ENCODE measurements around the gene COQ9.
A peak's percentile ranks its signal among the peaks of the same experiment; 100 is the strongest.

The COQ9 gene

GRCh38 chr16:57502048-57502775 is 54.9 kb downstream of the COQ9 start:
- POLR2A ChIA-PET: interaction anchor here (0.7 kb wide), 1 partner anchor 10 kb away, joined by 5 read pairs; no protein-coding TSS in a partner anchor
- TF ChIP-seq SP7 (tag by site-specific recombination; IDR thresholded peaks at IDR 0.05) (no peak), ZFP37 (tag by site-specific recombination; IDR thresholded peaks at IDR 0.05) (no peak), ZNF792 (tag by site-specific recombination; IDR thresholded peaks at IDR 0.05) (no peak), ZNF488 (tag by site-specific recombination; IDR thresholded peaks at IDR 0.05) (no peak), KLF17 (tag by site-specific recombination; IDR thresholded peaks at IDR 0.05) (no peak), ZBTB20 (tag by site-specific recombination; IDR thresholded peaks at IDR 0.05) (no peak), ZNF423 (tag by site-specific recombination; IDR thresholded peaks at IDR 0.05) (no peak), ZNF112 (tag by site-specific recombination; IDR thresholded peaks at IDR 0.05) (no peak), ZSCAN30 (tag by site-specific recombination; IDR thresholded peaks at IDR 0.05) (no peak), ZNF138 (tag by site-specific recombination; IDR thresholded peaks at IDR 0.05; ENCODE audit: borderline replicate concordance) (no peak), ZNF10 (tag by site-specific recombination; IDR thresholded peaks at IDR 0.05) (no peak), ZFHX2 (tag by site-specific recombination; conservative IDR thresholded peaks at IDR 0.05) (no peak), YY2 (tag by site-specific recombination; IDR thresholded peaks at IDR 0.05) (no peak), ZNF394 (tag by site-specific recombination; IDR thresholded peaks at IDR 0.05; ENCODE audit: borderline replicate concordance) (no peak), ZNF416 (tag by site-specific recombination; IDR thresholded peaks at IDR 0.05) (no peak), ZNF777 (tag by site-specific recombination; IDR thresholded peaks at IDR 0.05; ENCODE audit: borderline replicate concordance) (no peak)
- H3K9me3 ChIP-seq (ENCODE audit: control insufficient read depth, insufficient read depth, low read depth, low read length): no peaks in the 10 kb centered on the region
- no peak overlapping the region for H3K4me3 ChIP-seq (ENCODE audit: low read depth, low read length)
- H3K36me3 ChIP-seq (ENCODE audit: control insufficient read depth in 2 of 2, insufficient read depth in 1 of 2, low read length in 2 of 2): no peaks in the 10 kb centered on the region
- H3K27ac ChIP-seq (ENCODE audit: extremely low read depth, low read depth, low read length): no peak overlapping the region
- CTCF ChIA-PET: no interaction called here
- H3K4me1 ChIP-seq (ENCODE audit: control insufficient read depth, insufficient read depth, low read length): no peaks in the 10 kb centered on the region

GRCh38 chr16:57503366-57503765 is 56.1 kb downstream of the COQ9 start:
- CTCF ChIA-PET: no interaction called here
- H3K4me1 ChIP-seq (ENCODE audit: control insufficient read depth, insufficient read depth, low read length): no peaks in the 10 kb centered on the region
- H3K4me3 ChIP-seq (ENCODE audit: low read depth, low read length): no peak overlapping the region
- no peaks in the 10 kb centered on the region for H3K9me3 ChIP-seq (ENCODE audit: control insufficient read depth, insufficient read depth, low read depth, low read length)
- TF ChIP-seq ZIC2 (tag by site-specific recombination; IDR thresholded peaks at IDR 0.05) (0 out of 2 replicates have a peak, but pooled peaks have one; percentile 25), ZNF16 (tag by site-specific recombination; IDR thresholded peaks at IDR 0.05; ENCODE audit: low read depth) (no peak)
- POLR2A ChIA-PET: no interaction called here
- H3K27ac ChIP-seq (ENCODE audit: extremely low read depth, low read depth, low read length): no peak overlapping the region
- H3K36me3 ChIP-seq (ENCODE audit: control insufficient read depth in 2 of 2, insufficient read depth in 1 of 2, low read length in 2 of 2): no peaks in the 10 kb centered on the region

GRCh38 chr16:57504001-57504400 is 56.7 kb downstream of the COQ9 start:
- H3K36me3 ChIP-seq (ENCODE audit: control insufficient read depth in 2 of 2, insufficient read depth in 1 of 2, low read length in 2 of 2): no peaks in the 10 kb centered on the region
- no peaks in the 10 kb centered on the region for H3K9me3 ChIP-seq (ENCODE audit: control insufficient read depth, insufficient read depth, low read depth, low read length)
- no peak overlapping the region for H3K4me3 ChIP-seq (ENCODE audit: low read depth, low read length)
- CTCF ChIA-PET: interaction anchor here (4.5 kb wide), 1 partner anchor 16 kb away, joined by 16 read pairs; no protein-coding TSS in a partner anchor
- POLR2A ChIA-PET: no interaction called here
- no peaks in the 10 kb centered on the region for H3K4me1 ChIP-seq (ENCODE audit: control insufficient read depth, insufficient read depth, low read length)
- H3K27ac ChIP-seq (ENCODE audit: extremely low read depth, low read depth, low read length): no peak overlapping the region
- no peak for TF ChIP-seq ZNF510 (tag by site-specific recombination; IDR thresholded peaks at IDR 0.05; ENCODE audit: insufficient replicate concordance)
- peak; percentile 69 for TF ChIP-seq SCRT2 (tag by site-specific recombination; IDR thresholded peaks at IDR 0.05)
